HG03439 (cell line): ENCODE measurements around the gene KDM2A.
"Not testable (repeated sequence)": the region's sequence is repeated elsewhere in the genome, so short reads cannot be mapped to it uniquely, and the experiment has no call there.

Source experiments
- ATAC-seq: cut with Tn5 transposase; IDR thresholded peaks from one replicate; pipeline ENCODE4 v1.9.1; 2021; ENCODE audit warnings: mild to moderate bottlenecking, moderate library complexity; ENCODE audit not compliant: unreplicated experiment

The KDM2A gene

DNA sequence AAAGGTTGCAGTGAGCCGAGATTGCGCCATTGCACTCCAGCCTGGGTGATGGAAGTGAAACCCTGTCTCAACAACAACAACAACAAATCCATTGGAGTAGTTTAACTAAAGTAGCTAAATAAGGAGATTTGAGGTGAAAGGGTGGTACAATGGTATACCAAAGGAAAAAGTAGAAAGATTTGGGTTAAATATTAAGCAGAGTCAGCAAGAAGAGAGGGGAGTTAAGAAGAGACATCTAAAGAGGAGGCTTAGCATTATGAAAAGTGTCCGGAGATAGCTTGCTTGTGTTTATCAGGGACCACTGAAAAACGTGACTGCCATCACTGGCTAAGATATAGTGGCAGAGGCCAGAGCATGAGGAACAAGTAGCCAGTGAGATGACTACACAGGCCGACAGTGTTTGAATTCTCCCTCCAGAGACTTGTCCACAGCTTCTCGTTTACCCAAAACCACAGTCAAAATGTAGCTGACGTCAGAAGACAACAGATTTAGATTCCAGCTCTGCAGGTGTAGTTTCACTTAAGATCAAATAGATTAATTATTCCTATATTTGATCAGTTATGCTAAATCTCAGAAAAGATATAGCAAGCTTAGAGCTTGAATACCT is 114.6 kb downstream of the KDM2A start:
- ATAC-seq: no peak

DNA sequence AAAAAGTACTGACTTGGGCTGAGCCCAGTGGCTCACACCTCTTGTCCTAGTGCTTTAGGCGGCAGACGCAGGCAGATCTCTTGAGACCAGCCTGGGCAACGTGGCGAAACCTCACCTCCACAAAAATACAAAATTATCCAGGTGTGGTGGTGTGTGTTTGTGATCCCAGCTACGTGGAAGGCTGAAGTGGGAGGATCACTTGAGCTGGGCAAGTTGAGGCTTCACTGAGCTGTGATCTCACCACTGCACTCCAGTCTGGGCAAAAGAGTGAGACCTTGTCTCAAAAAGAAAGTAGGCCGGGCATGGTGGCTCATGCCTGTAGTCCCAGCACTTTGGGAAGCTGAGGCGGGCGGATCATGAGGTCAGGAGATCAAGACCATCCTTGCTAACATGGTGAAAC is 115.5 kb downstream of the KDM2A start:
- ATAC-seq: not testable (repeated sequence)

DNA sequence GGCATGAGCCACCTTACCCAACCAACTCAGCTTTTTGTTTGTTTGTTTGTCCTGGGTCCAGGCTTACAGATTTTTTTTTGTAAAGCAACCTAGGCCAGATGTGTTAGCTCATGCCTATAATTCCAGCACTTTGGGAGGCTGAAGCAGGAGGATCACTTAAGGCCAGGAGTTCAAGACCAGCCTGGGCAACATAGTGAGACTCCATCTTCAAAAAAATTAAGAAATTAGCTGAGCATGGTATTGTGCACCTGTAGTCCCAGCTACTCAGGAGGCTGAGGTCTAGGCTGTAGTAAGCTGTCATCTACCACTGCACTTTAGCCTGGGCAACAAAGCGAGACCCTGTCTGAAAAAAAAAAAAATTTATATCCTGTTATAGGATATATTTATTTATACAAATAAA is 118.5 kb downstream of the KDM2A start:
- no peak for ATAC-seq

DNA sequence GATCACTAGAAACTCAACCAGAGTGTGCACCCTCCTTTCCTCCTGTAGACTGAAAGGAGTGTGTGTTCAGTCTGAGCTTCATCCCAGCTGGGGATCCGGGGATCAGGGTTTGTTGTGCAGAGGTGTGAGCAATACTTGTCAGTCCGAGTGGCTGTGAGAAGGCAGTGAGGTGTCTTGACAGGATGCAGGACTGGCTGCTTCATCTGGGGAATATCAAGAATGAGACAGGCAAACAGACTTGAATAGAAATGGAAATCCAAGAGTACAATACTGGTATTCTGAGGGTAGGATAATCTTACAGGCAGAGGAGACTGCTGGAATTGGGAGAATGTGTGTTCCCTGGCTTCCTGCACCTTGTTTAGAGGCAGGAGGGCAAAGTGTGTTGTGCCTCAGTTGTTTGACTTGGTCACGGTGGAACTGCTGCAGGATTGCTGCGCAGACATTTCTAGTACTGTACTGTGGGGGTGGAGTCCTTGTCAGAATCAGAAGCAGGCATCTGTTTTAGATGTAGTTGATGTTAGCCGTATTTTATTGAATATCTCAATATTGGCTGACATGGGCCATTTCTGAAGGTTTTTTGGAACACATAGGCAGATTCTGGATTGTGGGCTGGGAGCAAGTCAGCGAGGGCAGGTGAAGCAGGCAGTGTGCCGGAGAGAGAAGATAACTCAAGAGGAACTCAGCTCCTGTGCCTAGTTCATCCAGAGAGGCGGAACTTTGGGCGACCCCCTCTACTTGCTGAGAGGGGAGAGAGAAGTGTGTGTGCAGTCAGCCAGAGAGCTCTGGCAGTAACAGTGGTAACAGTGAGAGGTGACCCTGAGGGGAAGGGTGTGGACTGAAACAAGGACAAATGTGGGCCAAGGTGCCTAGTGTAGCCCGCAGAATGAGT is 120.1 kb downstream of the KDM2A start:
- no peak for ATAC-seq

DNA sequence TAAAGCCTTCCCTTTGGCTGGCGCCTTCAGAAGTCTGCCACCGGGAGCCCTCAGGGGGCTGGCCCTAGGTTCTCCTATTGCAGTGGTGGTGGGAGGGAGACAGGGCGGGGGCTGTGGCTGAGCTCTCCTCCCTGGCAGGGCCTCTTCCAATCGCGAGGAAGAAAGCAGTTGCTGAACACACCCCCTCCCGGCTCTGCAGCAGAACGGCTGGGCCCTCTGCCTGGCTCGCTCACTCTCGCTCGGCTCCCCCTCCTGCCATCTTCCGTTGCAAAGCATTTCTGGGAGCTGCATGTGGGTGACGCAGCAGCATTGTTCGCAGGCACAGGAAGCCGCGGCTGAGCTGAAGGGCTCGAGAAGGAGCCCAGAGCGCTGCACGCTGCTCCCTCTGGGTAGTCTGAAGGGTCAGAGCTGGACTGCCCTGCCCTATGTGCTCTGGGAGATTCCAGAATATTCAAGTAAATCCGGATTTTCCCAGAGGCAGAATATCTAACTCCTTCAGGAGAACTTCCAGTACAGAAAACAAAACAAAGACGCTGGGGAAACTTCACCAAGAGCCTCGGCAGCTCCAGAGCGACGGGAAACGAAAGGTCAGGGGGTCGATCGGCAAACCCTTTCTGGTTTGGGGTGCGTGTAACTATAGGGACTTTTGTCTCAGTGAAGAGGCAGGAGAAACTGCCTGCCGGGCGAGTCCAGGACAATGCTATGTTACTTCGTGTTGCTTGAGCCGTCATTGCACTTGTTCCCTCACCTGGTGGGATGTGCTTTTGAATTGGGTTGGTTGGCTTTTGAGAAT is 120.9 kb downstream of the KDM2A start:
- ATAC-seq: peak; percentile 81

DNA sequence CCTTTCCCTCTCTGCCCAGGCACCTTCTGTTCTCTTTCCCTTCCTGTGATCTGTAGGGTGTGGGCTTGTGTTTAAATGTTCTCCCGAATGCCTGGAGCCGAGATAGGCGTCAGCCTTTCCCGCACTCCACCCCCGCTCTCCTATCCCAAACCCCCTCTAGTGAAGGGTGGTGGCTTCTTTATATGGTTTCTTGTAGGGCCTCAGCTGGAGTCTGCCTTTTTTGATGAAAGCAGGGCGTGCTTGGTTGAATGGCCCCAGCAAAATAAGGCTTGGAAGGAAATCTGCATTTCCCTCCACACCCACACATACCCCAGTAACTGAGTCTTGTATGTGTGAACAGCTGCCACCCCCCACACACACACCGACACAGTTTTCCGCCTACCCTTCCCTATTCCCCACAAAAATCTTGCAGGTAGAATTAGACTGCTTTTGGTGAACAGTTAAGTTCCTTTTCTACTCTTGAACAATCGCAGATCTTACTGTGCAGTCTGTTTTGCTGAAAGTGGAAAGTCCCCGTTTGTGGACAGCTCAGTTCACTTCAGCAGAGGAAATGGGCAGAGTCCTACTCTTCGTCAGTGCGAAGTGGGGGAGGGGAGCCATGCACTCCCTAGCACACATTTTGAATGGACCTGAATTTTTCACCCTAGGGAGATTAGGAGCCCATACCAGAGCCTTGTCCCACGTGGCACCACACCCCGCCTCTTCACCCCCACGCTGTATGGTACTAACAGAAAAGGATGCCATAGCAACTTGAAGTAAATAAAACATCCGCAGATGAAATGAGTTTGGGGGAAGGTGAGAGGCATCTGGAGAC is 121.7 kb downstream of the KDM2A start:
- no peak for ATAC-seq

DNA sequence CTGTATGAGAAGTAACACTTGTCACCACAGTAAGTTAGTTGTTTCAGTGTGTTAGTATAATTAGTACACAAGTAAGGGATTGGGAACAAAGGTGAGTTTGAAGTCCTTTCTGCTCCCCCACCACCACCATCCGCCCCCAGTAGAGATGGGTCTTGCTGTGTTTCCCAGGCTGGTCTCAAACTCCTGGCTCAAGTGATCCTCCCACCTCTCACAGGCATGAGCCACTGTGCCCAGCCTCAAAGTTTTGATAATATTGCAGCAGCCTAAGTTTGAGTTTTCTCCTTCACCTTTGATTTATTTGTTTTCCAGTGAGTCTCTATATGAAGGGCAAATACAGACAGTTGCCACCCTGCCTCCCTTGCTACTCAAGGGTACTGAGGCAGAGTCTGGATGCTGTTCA is 123.5 kb downstream of the KDM2A start:
- ATAC-seq: no peak

DNA sequence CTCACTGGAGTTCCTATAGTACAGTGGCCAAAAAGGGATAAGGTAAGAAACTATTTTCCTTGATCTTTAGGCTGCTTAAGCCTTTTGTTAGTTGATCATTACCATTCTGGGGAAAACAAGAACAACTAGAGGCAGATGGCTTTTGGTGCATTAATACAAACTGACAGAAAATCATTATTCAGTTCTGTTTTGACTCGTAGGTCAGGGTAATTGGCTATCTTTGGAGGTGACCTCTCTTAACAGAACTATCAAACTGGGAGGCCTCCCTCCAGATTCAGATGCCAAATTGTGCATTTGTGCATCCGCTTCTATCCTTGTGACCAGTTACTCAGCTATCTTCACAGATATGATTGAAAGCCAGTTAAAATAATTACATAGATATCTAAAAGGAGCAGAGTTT is 124.0 kb downstream of the KDM2A start:
- no peak for ATAC-seq

DNA sequence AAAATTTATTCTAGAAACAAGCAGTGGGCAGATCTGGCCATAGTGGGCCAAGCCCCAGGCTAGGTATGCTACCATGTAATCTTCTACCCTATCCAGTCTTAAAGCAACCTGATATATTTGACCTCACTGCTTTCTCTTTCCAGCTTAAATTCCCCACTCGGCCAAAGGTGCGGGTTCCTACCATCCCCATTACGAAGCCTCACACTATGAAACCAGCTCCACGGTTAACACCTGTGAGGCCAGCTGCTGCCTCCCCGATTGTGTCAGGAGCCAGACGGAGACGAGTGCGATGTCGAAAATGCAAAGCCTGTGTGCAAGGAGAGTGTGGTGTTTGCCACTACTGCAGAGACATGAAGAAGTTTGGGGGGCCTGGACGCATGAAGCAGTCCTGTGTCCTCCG is 126.0 kb downstream of the KDM2A start:
- ATAC-seq: no peak

DNA sequence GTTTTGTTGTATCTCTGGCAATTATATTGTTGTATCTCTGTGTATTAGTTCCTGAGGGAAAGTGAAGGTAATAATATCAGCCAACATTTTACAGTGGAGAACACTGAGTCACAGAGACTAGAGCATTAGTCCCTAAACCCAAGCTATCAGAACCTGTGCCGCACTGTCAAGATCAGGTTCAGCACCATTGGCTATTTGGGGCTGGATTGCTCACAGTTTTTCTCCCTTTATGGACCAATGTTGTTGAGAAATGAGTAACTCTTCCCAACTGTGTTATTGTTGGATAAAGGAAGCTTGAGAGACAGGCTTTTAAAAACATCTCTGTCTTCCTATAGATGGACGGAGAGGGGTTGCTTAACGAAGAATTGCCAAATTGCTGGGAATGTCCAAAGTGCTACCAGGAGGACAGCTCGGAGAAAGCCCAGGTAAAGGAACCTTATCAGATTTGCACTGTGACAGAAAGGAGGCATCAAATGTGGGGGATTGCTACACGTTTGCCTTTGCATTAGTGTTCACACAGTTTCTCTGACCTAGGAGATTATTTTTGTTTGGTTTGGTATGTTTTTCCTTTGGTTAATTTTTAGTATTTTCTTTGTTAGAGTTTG is 129.0 kb downstream of the KDM2A start:
- no peak for ATAC-seq

DNA sequence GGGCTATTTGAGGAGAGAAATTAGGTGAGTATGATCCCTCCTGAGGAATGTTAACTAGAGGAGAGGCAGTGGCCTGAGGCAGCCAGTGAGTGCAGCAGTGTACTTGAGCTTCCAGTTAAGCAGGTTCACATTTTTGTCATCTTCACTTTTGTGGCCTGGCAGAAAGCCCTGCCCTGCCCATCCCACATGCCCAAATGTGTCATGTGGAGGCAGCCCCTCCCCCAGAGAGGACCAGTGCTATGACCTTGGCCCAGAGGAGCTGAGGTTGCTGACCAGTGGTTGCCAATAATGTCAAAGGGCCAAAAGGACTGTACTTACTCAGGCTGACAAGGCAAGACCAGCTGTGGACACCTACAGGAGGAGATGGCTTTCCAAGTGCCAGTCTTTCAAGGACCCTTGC is 129.6 kb downstream of the KDM2A start:
- ATAC-seq: no peak

DNA sequence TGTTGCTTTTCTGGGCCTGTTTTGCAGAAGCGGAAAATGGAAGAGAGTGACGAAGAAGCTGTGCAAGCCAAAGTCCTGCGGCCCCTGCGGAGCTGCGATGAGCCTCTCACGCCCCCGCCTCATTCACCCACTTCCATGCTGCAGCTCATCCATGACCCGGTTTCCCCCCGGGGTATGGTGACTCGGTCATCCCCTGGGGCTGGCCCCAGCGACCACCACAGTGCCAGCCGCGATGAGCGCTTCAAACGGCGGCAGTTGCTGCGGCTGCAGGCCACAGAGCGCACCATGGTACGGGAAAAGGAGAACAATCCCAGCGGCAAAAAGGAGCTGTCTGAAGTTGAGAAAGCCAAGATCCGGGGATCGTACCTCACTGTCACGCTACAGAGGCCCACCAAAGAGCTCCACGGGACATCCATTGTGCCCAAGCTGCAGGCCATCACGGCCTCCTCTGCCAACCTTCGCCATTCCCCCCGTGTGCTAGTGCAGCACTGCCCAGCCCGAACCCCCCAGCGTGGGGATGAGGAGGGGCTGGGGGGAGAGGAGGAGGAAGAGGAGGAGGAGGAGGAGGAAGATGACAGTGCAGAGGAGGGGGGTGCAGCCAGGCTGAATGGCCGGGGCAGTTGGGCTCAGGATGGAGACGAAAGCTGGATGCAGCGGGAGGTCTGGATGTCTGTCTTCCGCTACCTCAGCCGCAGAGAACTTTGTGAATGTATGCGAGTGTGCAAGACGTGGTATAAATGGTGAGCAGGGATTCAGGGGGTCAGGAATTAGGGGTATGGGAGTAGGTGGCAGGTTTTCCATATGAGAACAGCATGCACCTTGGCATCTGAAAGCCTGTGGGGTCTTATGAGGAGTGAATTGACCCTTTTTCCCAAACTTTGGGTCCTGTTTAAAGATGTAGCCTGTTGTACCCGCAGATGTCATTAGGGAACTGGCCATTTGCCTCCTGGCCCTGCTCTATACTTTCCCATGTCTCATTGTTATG is 131.3 kb downstream of the KDM2A start:
- ATAC-seq: no peak

DNA sequence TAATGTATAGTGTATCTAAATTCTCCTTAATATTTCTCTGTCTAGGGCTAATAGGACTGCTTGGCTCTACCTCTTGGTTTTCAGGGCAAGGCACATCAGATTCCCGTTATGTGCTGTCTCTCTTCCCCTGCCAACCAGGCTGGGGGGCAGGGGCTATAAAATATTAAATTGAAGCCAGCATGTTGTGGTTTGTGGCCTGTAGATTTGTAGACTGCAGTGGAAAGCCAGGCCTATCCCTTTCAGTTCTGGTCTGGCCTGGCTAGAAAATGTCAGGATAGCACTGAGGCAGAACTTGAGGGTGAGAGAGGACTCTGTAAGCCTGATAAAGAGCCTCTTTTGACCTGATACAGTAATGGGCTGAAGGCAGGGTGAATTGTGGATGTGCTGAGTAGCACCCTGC is 132.8 kb downstream of the KDM2A start:
- no peak for ATAC-seq

DNA sequence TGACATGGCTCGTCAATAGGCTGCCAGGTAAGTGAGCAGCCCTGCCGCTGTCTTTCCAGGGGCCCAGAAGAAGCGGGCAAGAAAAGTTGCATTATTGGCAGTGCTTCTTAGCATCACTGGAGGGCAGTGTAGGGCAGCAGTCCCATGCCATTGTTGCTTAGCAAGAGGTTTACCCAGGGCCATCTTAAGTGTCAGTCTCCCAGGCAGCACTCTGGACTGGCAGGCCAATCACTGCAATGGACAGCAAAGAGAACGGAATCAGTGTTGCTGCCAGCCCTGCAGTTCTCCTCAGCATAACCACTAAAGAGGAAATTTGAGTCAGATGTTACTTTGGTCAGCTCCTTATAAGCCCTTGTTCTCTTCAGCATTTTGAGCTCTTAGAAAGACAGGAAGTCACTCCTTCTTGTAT is 133.8 kb downstream of the KDM2A start:
- ATAC-seq: no peak

DNA sequence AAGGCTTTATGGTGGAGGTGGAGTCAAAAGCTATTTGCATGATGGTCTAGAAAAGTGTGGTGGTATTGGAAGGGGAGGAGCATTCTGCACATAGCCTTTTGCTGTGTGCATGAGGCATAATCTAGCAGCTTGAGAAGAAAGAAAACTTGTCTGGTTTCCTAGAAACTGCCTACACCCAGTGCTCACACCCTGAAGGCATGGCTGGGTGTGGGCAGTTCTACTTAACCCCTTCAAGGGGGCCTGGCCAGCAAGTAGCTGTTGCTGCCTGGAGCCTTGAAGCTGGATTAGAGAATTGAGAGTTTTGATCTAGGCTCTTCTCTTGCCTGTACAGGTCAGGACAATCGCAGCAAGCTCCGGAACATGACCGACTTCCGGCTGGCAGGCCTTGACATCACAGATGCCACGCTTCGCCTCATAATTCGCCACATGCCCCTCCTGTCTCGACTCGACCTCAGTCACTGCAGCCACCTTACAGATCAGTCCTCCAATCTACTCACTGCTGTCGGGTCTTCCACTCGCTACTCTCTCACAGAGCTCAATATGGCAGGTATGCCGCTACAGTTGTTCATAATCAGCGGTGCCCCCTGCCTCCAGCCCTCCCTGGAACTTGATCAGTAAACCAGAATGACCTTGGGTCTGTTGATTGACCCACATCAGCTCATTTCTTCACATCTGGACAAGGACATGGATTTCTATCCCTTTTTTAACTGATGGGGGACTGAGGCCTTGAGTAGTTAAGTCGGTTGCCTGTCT is 135.0 kb downstream of the KDM2A start:
- no peak for ATAC-seq

DNA sequence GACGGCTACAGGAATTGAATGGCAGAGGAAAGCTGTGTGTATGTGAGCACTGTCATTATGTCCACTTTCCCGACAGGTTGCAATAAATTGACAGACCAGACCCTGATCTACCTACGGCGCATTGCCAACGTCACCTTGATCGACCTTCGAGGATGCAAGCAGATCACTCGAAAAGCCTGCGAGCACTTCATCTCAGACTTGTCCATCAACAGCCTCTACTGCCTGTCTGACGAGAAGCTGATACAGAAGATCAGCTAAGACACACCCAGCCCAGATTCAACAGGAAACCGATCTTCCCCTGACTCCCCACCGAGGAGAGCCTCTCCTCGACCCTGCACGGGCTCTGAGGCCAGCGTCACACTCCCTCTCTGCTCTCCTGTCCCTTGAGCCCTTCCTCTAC is 135.7 kb downstream of the KDM2A start:
- ATAC-seq: no peak

DNA sequence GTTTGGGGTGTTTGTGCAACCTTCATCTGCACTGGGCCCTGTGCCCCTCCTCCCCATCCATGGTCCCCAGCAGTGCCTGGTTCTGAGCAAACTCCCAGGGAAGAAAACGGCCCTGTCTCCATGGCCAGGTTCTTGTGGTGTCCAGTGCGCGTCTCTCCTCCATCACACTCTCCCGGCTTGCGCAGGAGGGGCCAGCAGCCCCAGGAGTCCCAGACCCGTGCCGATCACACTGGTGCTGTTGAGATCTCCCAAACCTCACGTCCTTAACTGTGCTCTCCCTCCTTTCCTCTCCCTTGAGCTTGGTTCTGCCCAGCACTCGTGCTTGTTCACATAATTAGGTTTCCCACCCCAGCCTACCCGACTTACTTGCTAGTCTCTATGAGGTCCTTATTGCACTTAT is 136.3 kb downstream of the KDM2A start:
- ATAC-seq: no peak

DNA sequence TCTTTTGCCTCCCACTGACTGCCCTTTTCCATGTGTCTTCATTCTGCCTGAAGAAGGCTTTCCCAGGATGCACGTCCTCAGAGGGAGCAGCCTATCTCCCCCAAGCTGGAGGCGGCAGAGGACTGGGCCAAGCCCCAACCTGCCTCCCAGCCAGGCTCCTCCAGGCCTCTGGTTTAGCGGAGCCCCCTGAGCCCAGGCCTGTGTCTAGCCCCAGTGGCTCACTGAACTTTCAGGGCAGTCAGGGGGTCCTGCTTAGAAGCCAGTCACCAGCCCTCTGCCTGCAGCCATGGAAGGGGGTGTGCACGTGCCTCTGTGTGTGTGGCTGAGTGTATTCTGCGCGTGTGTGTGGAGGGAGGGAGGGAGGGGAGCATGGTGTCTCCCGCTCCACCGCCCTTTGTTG is 136.8 kb downstream of the KDM2A start:
- no peak for ATAC-seq
